ENCODE measurements around the gene SMARCA4.

Gene SMARCA4

GRCh38 chr19:11111117-11111770, 150.4 kb downstream of the SMARCA4 start:
- Mint-ChIP-seq H3K9me3 (ENCODE audit: low read depth) (no peaks in the 10 kb centered on the region), H3K4me3 (no peak overlapping the region), H3K27me3 (no peaks in the 10 kb centered on the region), H3K4me1 (ENCODE audit: low read depth) (no peaks in the 10 kb centered on the region), H3K36me3 (no peaks in the 10 kb centered on the region), H3K27ac (no peak overlapping the region)

DNA sequence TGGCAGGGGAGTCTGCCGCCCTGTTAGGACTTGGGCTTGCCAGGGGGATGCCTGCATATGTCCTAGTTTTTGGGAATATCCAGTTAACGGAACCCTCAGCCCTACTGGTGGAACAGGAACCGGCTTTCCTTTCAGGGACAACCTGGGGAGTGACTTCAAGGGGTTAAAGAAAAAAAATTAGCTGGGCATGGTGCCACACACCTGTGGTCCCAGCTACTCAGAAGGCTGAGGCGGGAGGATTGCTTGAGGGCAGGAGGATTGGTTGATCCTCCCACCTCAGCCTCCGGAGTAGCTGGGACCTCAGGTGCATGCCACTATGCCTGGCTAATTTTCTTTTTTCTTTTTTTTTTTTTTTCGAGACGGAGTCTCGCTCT, 150.9 kb downstream of the SMARCA4 start:
- Mint-ChIP-seq H3K4me1 (ENCODE audit: low read depth) (no peaks in the 10 kb centered on the region), H3K4me3 (no peak overlapping the region), H3K36me3 (no peaks in the 10 kb centered on the region), H3K9me3 (ENCODE audit: low read depth) (no peaks in the 10 kb centered on the region), H3K27me3 (no peaks in the 10 kb centered on the region), H3K27ac (no peak overlapping the region)

Data from activated naive CD8-positive, alpha-beta T cell (primary cell).